ENCODE measurements around the gene LRRC74B.
"Not testable (repeated sequence)": the region's sequence is repeated elsewhere in the genome, so short reads cannot be mapped to it uniquely, and the experiment has no call there.

GRCh38 chr22:21093555-21094137, 47.9 kb downstream of the LRRC74B start:
- not testable (repeated sequence) for TF ChIP-seq EZH2 (IDR thresholded peaks at IDR 0.05; ENCODE audit: insufficient read depth, low read length); CTCF (IDR thresholded peaks at IDR 0.05; ENCODE audit: insufficient read depth, low read depth, low read length)
